Activated CD4-positive, alpha-beta T cell treated with anti-CD3 and anti-CD28 coated beads for 1 hour (primary cell): ENCODE data around the gene AMOTL1.
"Not testable (repeated sequence)": the region's sequence is repeated elsewhere in the genome, so short reads cannot be mapped to it uniquely, and the experiment has no call there.

Experiments used
- DNase-seq: peaks from one replicate; pipeline ENCODE4 v3.0.0-alpha.2; 2020

Gene AMOTL1

DNA sequence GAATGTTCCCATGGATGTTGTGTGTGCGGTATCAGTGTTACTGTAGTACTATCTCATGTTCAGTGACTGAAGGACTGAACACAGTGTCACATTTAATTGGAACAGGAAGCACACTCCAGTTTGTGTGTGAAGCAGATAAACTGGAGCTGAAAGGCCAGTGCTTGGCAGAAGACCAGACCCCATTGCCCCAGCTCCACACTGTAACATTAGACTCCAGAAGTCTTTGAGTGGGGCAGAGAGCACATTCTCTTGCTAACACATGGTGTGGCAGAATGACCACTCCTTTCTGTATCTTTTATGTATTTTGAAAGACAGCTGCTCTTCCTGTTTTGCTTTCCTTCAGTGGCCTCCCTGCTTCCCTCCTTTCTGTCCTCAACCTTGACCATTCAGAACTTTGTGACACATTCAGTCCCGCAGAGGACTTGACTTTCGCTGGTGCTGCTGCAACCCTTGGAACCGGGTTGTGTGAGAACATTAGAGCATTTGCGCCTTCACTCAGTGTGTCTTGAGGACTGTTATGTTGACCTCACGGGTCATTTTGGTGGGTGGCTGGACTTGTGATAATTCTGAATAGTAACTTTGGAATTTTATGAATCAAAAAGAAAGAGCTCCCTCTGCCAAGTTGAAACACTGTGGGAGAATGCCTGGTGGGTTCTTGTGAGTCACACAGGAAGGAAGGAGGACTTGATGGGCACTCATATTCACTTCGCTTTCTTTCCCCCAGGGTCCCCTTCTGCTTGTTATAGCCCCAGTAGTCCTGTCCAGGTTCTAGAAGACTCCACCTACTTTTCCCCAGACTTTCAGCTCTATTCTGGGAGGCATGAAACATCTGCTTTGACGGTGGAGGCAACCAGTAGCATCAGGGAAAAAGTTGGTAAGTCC is 26.4 kb downstream of the AMOTL1 start:
- no peak for DNase-seq

DNA sequence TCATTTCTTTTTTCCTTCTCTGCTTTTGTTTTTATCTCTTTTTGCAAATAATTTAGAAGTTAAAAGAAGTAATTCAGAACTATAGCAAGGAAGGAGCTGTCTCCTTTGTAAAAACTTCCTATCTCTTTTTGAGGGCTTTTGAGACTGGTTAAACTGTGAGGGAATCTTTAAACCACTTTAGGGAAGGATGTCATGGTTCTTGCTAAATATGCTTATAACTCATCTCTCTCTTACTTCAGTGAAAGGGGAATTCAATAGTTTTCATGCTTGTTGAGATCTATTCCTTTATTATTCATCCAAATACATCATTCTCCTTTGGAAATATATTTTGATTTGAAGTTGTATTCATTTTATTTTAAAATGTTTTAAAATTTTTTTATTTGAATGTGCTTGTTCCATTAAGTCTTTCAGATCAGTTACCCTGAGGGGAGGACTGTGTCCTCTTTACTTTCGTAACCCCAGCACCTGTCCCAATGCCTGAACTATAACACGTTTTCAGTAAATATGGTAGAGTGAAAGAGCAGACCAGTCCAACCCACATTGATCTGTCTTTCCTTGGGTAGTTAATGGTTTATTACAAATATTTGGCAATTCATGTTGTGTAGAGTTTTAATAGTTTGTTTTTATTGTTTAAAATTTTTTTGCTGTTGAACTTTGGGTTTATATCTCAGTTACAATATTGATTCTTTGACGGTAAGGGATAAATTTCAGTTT is 27.5 kb downstream of the AMOTL1 start:
- no peak for DNase-seq

DNA sequence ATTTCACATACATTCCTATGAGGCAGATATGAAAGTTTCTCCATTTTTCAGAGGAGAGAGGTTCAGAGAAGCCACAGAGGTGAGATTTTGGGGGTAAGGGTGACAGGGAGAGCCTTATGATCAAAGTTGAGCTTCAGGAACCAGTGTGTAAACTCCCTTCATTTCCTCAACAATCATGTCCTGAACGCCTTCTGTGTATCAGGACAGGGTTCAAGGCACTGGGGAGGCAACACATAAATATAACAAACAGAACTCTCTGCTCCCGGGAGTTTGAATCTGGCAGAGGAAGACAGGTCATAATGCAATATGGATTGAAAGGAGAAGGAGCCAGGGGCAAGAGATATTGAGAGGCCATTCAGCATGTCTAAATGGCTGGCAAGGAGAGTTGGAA is 28.0 kb downstream of the AMOTL1 start:
- DNase-seq, result no peak

DNA sequence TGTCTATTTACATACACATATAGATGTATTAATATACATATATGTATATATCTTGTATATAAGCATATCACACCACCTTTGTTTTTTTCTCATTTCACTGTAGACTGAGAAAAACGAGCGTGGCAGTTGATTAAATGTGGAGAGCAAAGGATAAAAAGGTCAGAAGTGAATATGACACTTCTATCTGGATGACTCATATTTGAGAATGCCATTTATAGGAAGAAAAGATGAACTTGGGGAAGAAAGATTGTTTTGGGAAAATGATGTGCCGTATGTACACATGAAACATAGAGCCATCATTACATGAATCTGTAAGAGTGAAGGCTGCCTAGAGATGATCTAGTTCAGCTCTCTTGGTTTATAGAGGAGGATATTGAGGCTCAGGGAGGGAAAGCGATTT is 28.7 kb downstream of the AMOTL1 start:
- no peak for DNase-seq

DNA sequence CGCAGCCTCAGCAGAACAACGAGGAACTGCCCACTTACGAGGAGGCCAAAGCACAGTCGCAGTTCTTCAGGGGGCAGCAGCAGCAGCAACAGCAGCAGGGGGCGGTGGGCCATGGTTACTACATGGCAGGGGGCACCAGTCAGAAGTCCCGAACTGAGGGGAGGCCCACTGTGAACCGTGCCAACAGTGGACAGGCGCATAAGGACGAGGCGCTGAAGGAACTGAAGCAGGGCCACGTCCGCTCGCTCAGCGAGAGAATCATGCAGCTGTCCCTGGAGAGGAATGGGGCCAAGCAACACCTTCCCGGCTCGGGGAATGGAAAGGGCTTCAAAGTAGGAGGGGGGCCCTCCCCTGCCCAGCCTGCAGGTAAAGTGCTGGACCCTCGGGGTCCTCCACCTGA is 31.6 kb downstream of the AMOTL1 start:
- DNase-seq, result no peak

DNA sequence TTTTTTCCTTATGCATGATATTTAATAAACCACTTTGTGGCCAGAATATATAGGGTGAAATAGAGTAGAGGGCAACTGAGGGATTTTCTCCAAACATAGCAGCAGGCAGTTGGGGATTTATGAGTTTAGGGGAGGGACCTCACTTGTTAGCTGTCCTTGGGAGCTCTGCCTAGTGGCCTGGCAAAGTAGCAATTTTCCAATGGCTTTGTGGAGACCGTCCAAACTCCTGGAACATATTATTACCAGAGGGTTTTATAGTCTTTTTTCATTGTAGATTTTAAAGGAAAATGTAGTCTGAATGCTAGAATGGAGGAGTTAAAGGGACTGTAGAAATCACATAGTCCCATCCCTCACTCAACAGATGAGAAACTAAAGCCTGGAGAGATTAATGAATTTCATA is 32.3 kb downstream of the AMOTL1 start:
- no peak for DNase-seq

DNA sequence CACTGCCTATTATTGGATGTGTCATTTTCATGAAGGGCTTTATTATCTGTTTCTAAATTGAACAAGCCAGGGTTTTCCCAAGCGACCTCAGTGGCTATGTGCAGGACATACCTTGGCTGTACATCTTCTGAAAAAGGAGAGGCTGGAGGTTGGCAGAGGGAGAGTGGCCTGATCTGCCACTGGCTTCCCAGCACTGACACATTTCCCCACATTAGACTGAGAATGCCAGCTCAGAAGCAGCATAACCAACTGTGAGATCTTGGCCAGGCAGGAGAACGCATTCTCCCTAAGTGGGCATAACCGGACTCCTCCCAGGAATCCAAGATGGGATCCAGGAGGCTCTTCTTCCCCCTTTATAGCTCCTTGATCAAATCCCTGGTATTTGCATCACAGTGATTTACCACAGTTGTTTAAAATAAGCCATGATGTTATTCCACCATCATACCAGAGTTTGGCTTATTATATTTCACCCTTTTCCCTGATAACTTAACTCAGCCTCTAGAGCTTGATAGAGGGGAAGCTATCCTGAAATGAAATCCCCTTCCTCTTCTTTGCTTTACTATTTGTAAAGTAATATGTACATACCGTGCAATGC is 33.8 kb downstream of the AMOTL1 start:
- DNase-seq, result no peak

DNA sequence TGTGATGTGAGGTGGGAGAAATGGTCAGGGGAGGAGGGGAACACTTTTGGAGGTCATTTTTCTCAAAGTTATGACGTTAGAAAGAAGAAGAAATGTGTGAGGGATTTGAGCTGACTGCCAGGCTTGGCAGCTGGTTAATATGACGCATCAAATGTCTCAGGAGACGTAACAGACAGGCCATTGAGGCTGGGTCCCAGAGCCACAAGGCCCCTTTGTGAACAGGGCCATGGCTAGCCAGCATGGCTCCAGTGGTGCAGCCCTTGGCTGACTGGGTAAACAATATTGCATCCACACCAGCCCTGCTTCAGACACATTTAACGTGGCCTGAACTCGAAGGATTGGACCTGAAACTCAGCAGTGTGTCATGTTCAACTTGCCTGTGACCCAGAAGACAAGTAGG is 34.3 kb downstream of the AMOTL1 start:
- DNase-seq, result no peak

DNA sequence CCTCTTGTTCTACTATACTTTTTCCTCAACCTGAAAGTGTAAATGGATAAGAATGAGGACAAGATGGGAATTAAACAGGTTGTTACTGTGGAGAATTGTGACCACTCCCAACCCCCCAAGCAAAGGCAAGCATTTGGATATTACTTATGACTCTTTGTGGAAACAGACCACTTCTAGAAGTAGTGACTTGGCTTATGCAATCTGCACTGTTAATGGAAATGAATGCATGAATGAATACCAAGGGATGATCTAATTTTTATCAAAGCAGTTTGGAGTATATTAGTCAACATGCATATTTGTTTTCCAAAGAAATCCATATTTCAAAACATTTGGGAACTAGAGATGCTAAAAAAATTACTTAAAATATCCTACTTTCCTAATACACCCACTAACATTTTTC is 35.3 kb downstream of the AMOTL1 start:
- DNase-seq, result no peak

DNA sequence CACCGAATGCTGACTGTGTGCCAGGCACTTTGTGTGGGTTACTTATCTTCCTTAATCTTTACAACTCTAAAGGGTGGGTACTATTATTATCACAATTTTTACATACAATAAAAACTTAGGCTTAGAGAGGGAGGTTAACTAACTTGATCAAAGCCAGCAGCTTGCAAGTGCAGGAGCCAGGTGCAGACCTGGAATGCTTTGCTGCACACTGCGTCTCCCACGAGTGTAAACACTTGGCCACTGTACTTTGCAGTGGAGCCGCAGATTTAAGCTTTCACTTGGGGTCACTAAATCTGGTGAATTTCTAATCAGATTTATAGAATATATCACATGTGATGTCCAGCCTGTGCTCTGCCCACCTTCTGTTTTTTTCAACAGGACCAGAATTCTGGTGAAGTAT is 36.7 kb downstream of the AMOTL1 start:
- no peak for DNase-seq

DNA sequence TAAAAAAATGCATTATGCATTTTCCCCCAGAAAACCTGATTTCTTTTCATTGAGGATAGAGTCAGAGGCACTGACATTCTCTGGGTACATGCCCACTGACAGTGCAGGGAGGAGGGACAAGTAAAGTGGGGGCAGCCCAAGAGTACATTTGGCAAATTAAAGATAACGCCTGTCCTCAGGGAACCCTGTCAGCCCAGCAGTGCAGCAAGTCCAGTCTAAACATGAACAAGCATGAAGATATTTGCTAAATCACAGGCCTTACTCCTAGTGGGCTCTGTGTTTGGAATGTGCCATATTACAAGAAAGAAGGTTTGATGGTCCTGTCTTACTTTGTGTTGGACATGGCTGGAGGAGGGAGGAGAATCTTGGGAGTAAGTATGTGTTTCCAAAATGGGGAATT is 37.9 kb downstream of the AMOTL1 start:
- no peak for DNase-seq

DNA sequence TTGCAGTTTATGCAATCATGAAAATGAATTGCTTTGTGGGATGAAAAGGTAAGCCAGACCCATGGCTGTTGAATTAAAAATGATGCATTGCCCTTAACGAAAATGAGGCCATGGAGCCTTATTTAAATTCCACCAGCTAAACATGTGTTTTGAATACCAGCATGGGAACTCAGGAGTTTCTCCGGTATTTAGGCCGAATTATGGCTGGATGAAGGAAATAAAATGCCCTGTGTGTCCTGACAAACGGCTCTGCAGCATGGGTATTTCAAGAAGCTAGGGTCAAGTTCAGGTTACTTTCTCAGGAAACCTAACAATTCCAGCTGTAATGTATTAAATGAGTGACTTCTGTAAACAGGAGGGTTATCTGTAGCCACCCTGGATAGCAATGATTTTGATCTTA is 38.3 kb downstream of the AMOTL1 start:
- DNase-seq, result no peak

DNA sequence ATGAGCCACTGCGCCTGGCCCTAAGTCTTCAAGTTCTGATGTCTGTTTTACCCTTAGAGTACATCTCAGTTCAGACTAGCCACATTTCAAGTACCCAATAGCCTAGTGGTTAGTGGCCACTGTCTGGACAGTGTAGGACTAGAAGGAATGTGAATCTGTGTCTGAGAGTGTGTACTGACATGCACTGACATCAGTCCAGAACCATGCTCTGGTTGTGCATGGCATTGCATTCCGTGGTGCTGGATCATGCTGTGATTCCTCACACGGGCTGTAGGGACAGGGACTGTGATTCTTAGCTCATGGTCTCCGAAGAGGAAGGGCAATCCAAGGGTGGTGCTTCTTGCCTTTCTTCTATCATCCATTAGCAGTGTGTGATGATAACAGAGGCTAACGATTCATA is 41.1 kb downstream of the AMOTL1 start:
- DNase-seq, result no peak

DNA sequence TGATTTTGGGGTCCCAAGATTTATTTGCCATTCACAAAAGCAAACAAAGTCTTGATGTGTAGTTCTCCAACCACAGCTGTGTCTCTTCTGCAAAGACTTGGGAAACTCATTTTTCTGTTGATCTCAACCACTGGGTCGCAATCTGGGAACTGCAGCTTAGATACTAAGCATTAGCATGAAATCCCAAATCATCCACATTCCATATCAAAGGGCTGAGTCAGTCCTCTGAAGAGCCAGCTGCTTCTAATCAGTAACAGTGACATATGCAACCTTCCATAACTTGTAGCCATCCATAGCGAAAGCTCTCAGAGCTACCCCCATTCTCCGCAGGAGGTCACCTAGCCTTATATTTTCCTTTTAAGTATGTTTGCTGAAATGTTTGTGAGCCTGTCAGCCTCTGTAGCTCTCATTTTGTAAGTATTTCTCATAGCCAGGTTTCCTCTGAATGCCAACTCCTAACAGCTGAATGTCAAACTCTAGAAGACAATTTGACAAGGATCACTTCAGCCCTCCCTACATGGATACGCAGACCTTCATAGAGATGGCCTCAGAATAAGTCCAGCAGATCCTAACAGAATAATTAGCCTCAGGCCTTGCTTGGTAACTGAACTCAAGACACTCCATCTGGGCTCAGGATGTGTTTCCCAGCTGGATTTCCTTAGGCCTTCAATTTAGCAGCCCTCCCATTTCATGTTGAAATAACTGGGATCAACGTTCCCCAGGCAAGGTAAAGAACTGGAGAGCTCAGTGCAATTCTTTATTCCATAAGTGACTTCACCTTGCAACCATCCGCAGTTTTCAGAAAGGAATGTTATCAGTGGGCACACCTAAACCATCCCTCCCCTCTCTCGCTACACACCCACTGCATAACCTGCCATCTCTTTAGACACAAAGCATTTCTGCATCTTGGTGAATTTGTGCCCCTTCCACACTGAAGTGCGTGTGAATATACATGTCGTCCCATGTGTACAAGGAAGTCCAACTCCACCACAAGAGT is 44.9 kb downstream of the AMOTL1 start:
- not testable (repeated sequence) for DNase-seq

DNA sequence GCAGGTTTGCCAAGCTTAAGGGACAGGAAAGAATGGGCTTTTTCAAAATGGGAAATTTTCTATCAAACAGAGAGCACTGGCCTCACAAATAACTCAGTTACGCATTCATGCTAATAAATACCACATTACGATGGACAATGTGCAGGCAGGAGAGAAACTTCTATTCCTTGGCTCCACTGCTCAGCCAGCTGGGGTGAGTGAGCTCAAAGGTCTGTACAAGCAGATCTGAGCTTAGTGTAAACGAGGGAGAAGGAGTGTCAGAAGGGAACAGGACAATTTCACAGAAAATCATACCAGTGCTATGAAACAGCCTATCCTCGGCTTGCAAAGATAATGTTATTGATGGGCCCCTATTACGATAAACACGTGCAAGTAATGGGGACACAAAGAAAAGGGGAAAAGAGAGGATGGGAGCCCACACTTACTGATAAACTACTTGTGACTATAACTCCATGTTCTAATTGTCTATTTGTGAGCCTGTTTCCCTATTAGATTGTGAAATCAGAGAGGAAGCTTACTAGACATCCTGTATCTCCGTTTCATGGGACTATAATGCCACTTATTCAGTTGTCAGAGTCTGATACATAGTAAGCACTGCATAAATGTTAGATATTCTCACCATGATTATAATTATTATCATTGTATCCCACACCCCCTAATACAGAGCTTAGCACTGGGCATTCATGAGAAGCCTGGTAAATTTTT is 46.3 kb downstream of the AMOTL1 start:
- no peak for DNase-seq

DNA sequence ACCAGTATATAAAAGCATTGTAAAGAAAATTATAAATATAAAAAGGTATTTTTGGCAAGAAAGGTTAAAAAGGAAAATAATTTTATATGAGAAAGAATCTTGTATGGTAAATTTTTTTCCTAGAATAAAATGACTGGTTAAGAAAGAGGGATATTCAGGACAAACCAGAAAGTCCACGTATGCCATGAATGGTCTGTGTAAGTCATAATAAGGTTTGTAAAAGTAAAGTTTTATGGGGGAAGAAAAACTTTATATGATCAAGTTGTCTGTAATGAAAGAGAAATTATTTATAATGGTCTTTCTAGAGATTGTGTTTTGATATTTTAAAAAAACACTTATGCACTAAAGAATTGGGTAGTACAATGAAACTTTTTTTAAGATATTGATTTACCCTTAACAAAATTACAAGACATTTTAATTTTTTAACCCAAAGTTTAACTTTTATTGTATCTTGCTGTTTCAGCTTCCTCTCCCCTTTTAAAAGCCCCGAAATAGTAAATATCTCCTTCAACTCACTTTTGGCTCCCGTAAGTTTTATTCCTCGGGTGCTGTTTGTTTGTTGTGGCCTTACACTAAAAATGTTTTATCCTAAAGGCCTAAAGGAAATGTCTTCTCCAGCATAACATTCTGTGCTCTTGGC is 47.7 kb downstream of the AMOTL1 start:
- DNase-seq, result no peak

DNA sequence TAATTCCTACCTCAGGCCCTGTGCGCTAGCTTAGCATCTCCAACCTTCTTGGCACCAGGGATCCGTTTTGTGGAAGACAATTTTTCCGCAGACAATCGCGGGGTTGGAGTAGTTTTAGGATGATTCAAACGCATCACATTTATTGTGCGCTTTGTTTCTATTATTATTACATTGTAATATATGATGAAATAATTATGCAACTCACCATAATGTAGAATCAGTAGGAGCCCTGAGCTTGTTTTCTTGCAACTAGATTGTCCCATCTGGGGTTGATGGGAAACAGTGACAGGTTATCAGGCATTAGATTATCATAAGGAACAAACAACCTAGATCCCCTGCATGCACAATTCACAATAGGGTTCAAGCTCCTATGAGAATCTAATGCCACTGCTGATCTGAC is 52.3 kb downstream of the AMOTL1 start:
- no peak for DNase-seq

DNA sequence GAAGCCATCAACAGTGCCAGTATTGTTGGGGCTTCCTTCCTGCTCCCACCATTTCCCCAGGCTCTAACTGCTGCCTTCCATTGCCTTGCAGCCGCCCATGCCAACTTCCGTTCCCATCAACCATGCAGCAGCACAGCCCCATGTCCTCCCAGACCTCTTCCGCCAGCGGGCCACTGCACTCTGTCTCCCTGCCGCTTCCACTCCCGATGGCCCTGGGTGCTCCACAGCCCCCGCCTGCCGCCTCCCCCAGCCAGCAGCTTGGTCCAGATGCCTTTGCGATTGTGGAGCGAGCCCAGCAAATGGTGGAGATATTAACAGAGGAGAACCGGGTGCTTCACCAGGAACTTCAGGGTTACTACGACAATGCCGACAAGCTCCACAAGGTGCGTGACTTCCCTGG is 53.3 kb downstream of the AMOTL1 start:
- DNase-seq, result no peak

DNA sequence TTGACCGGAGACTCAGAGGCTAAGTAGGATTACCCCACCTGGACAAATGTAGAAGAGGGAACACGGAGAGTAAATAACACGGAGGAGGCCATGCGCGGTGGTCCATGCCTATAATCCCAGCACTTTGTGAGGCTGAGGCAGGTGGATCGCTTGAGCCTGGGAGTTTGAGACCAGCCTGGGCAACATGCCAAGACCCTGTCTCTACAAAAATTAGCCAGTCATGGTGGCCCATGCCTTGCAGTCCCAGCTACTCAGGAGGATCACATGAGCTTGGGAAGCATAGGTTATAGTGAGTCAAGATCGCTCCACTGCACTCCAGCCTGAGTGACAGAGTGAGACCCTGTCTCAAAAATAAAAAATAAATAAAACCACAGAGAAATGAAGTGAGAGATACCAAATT is 53.9 kb downstream of the AMOTL1 start:
- DNase-seq, result no peak

DNA sequence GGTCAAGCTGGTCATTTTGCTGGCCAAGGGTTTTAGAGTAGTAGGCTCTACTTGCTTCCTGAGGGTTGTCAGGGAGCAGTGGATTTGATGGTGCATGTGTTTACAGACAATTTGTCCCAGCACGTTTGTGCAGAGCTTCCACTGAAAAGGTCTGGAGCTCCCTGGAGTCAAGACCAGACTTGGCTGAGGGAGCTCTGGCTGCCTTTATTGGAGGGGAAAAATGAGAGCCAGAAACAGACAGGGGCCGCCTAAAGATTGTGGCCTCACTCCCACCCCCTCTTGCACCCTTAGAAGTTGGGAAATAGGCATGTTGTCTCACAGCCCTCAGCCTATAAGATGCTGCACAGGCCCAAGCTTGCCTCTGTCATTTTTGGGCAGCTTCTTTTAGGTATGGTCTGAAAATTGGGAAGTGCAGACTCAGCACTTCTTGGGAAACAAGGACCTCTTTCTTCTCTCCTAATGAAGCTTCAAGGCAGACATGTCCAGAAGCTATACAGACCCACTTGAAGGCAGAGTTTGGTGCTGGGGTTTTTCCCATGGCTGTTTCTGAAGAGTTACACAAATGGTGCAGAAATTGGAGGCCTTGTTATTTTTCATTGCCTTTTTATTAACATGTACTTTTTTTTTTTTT is 55.1 kb downstream of the AMOTL1 start:
- no peak for DNase-seq

DNA sequence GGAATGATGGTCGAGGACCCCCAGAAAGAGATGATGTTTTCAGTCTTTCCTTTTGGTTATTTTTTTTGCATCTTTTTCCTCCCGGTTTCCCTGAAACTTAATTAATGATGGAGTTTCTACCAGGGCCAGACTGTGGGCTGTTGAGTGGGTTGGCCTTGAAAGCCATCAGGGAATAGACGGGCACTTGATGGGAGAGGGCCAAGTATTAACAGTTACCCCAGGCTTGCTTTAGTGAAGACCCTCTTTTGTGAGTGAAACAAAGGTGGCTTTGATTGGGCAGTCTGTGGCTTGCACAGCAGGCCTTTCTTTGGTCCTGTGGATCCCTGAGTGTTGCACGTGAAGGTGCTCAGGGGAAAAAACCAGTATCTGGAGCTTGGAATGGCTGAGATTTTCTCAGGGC is 56.9 kb downstream of the AMOTL1 start:
- no peak for DNase-seq
